ENCODE data around the gene PRAC2. TPM values are rescaled to one million over a fixed set of nuclear protein-coding genes. Genes with fewer than 3 reads are reported as not detected.

The PRAC2 gene
- polyA plus RNA-seq, 1 of the 3 experiments (the other 2 are of a cell fraction): not detected

DNA sequence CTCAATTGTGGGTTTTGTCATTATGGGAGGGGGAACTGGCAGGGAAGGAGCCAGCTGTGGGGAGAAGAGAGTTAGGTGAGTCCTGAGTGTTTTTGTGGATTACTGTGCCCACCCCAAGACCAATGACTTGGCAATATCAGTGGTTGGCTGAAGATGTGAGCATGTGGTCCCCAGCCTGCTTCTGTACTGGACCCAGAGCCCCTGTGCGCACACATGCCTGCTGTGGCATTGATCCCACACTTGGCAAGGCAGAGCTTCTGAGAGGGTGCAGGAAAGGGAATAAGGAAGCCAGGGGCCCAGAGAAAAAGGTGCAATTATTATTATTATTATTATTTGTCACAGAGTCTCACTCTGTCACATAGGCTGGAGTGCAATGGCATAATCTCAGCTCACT lies 2.0 kb upstream of the PRAC2 start:
- no peaks in the 10 kb centered on the region for H3K36me3 ChIP-seq (replicated peaks in 1 of 2; ENCODE audit: control insufficient read depth in 1 of 2, insufficient read depth in 2 of 2, low read length in 1 of 2)
- H3K4me1 ChIP-seq (ENCODE audit: control insufficient read depth in 1 of 2, insufficient read depth in 2 of 2, low read depth in 1 of 2, low read length in 1 of 2): no peaks in the 10 kb centered on the region
- ChIA-PET CTCF (interaction anchor here (0.8 to 13.9 kb wide), 7 partner anchors 12 to 312 kb away, joined by 3 to 328 read pairs (median 4); no protein-coding TSS in a partner anchor), POLR2A (no interaction called here)
- H3K9me2 ChIP-seq: no peaks in the 10 kb centered on the region
- H3K9me3 ChIP-seq: no peaks in the 10 kb centered on the region
- no peaks in the 10 kb centered on the region for H3F3A ChIP-seq (replicated peaks; ENCODE audit: insufficient read depth)
- H3K27me3 ChIP-seq (ENCODE audit: insufficient read depth): peaks cover 95% of the 10 kb centered on the region
- TF ChIP-seq YY1 (IDR thresholded peaks at IDR 0.05; ENCODE audit: low read depth): no peak
- no peak for TF ChIP-seq MEF2A (IDR thresholded peaks at IDR 0.05; ENCODE audit: borderline replicate concordance, low read depth)
- no peak for TF ChIP-seq PBX3 (IDR thresholded peaks at IDR 0.05)
- TF ChIP-seq TAF1 (IDR thresholded peaks at IDR 0.05; ENCODE audit: borderline replicate concordance, low read depth, low read length): no peak
- no peak for TF ChIP-seq RCOR1 (IDR thresholded peaks at IDR 0.05; ENCODE audit: low read length)
- no peak for TF ChIP-seq JUND (IDR thresholded peaks at IDR 0.05)
- no peak for TF ChIP-seq CTCF (IDR thresholded peaks at IDR 0.05)
- TF ChIP-seq FOSL2 (IDR thresholded peaks at IDR 0.05; ENCODE audit: borderline replicate concordance, low read depth): no peak
- TF ChIP-seq NFIC (IDR thresholded peaks at IDR 0.05; ENCODE audit: borderline replicate concordance): no peak
- TF ChIP-seq SIN3A (IDR thresholded peaks at IDR 0.05; ENCODE audit: borderline replicate concordance, low read depth, low read length): no peak
- no peak for TF ChIP-seq TCF12 (IDR thresholded peaks at IDR 0.05)
- no peak for TF ChIP-seq GABPA (IDR thresholded peaks at IDR 0.05; ENCODE audit: low read depth)
- no peak for TF ChIP-seq POLR2AphosphoS5 (IDR thresholded peaks at IDR 0.05; ENCODE audit: low read depth, low read length)
- no peak for TF ChIP-seq EP300 (IDR thresholded peaks at IDR 0.05; ENCODE audit: borderline replicate concordance in 1 of 2, low read depth in 1 of 2, low read length in 1 of 2)
- no peak for TF ChIP-seq ELF1 (IDR thresholded peaks at IDR 0.05)
- TF ChIP-seq CHD2 (IDR thresholded peaks at IDR 0.05; ENCODE audit: low read length, partially characterized antibody): no peak
- TF ChIP-seq, protein P1, sequence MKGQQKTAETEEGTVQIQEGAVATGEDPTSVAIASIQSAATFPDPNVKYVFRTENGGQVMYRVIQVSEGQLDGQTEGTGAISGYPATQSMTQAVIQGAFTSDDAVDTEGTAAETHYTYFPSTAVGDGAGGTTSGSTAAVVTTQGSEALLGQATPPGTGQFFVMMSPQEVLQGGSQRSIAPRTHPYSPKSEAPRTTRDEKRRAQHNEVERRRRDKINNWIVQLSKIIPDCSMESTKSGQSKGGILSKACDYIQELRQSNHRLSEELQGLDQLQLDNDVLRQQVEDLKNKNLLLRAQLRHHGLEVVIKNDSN (IDR thresholded peaks at IDR 0.05; ENCODE audit: borderline replicate concordance, low read depth): no peak
- H3K79me2 ChIP-seq (ENCODE audit: insufficient read depth): no peaks in the 10 kb centered on the region
- no peak overlapping the region for H3K27ac ChIP-seq (ENCODE audit: low read depth in 2 of 2, low read length in 1 of 2)
- DNase-seq: no peak
- H4K20me1 ChIP-seq (ENCODE audit: insufficient read depth): peaks cover 5% of the 10 kb centered on the region; the same call in 1 of the 2 replicates
- no peak overlapping the region for H3K9ac ChIP-seq
- WGBS (ENCODE audit: low lambda C conversion rate): 93% methylated on average over 1 of the region's 1 CpG
- no peak overlapping the region for H3K4me2 ChIP-seq
- H2AFZ ChIP-seq (ENCODE audit: low read depth): no peak overlapping the region
- no peak overlapping the region for H3K4me3 ChIP-seq (ENCODE audit: low read depth in 2 of 2, low read length in 1 of 2)
